ENCODE results near the gene RNF149.
"Not testable (repeated sequence)": the region's sequence is repeated elsewhere in the genome, so short reads cannot be mapped to it uniquely, and the experiment has no call there.

The RNF149 gene

DNA sequence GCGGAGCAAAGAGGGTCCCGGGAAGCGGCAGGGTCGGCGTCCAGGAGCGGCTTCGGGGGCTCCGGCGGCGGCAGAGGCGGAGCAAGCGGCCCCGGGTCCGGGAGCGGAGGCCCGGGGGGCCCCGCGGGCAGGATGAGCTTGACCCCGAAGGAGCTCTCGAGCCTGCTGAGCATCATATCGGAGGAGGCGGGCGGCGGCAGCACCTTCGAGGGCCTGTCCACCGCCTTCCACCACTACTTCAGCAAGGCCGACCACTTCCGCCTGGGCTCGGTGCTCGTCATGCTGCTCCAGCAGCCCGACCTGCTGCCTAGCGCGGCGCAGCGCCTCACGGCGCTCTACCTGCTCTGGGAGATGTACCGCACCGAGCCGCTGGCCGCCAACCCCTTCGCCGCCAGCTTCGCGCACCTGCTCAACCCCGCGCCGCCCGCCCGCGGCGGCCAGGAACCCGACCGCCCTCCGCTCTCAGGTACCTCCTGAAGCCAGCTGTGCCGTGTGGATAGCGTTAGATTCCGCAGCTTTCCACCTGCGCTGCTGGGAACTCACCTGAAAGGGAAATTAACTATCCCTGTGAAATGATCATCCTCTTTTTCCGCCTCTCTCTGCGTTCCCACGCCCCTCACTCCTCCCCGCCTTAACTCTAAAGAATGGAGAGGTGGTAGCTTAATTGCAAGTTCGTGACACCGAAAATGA, 55.3 kb downstream of the RNF149 start:
- DNase-seq, result no peak

GRCh38 chr2:101252408-101253012, 56.0 kb downstream of the RNF149 start, which contains the start of gene CNOT11:
Gene CNOT11 (plus strand): TSS chr2:101252886. CDS start chr2:101252965, 79 bp downstream.
- DNase-seq, result peak; percentile 96

DNA sequence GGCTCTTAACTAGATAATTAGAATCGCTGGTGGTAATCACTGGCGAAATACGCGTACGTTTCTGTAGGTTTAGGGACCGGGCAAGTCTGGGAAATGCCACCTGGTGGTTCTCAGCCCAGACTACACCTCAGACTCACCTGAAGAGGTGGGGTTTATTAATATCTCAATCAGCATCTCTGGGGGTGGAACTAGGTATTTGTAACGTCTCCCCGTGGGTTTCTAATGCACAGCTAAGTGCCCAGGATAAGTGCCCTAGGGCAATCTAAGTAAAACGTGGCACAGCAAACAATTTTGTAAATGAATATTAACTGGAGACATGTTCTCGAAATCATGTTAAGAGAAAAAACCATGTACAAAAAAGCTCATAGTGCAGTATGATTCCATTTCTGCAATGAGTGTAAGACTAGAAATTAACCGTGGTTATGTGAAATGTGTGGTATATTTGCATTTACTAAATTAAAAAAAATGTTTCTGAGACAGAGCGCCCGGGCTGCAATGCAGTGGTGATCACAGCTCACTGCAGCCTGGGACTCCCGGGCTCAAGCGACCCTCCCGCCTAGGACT, 56.6 kb downstream of the RNF149 start:
- DNase-seq, result peak; percentile 18

DNA sequence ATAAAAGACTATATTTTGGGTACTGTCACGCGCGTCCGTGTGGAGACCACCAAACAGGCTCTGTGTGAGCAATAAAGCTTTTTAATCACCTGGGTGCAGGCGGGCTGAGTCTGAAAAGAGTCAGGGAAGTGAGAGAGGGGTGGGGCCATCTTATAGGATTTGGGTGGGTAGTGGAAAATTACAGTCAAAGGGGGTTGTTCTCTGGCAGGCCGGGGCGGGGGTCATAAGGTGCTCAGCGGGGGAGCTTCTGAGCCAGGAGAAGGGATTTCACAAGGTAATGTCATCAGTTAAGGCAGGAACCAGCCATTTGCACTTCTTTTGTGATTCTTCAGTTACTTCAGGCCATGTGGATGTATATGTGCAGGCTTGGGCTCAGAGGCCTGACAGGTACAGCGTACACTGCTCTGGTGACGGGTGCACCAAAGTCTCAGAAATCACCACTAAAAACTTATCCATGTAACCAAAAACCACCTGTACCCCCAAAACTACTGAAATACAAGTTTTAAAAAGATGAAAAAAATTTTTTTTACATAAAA, 57.2 kb downstream of the RNF149 start:
- DNase-seq, result not testable (repeated sequence)

- DNase-seq, result no peak
Observed at GRCh38 chr2:101249826-101250225, 58.7 kb downstream of the RNF149 start.

DNA sequence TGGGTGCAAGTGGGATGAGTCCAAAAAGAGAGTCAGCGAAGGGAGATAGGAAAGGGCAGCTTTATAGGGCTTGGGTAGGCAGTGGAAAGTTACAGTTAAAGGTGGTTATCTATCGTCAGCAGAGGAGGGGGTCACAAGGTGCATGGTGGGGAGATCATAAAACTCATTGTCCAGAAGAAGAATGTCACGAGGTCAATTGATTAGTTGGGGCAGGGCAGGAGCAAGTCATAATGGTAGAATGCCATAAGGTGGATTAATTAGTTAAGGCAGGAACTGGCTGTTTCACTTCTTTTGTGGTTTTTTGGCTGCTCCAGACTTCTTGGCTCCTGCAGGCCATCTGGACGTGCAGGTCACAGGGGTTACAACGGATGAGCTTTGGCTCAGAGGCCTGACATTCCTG, 59.7 kb downstream of the RNF149 start:
- not testable (repeated sequence) for DNase-seq

GRCh38 chr2:101245468-101245867, 63.0 kb downstream of the RNF149 start:
- DNase-seq, result not testable (repeated sequence)

GRCh38 chr2:101244899-101245298, 63.6 kb downstream of the RNF149 start:
- not testable (repeated sequence) for DNase-seq

GRCh38 chr2:101244373-101244772, 64.1 kb downstream of the RNF149 start:
- not testable (repeated sequence) for DNase-seq

DNA sequence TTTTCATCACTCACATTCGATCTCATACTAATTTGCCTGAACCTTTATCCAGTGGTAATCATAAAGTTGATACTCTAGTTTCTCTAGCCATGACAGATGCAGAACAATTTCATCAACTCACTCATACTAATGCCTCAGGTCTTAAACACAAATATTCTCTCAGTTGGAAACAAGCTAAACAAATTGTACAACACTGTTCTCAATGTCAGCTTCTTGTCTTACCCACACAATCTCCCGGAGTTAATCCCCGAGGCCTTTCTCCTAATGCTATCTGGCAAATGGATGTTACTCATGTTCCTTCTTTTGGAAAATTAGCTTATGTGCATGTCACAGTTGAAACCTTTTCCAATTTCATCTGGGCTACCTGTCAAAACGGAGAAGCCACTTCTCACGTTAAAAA, 67.3 kb downstream of the RNF149 start:
- no peak for DNase-seq

DNA sequence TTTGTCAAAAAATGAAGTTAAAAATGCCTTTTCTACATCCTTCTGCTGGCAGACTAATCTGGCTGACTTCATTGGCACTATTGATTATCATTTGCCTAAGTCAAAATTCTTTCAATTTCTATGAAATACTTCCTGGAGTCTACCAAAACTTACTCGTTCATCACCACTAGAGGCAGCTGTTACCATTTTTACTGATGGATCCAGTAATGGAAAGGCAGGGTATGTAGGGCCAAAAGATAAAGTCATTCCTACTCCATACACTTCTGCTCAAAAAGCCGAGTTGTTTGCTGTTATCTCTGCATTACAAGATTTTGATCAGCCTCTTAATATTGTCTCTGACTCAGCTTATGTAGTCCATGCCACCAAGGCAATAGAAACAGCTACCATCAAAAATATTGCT, 67.8 kb downstream of the RNF149 start:
- not testable (repeated sequence) for DNase-seq

DNA sequence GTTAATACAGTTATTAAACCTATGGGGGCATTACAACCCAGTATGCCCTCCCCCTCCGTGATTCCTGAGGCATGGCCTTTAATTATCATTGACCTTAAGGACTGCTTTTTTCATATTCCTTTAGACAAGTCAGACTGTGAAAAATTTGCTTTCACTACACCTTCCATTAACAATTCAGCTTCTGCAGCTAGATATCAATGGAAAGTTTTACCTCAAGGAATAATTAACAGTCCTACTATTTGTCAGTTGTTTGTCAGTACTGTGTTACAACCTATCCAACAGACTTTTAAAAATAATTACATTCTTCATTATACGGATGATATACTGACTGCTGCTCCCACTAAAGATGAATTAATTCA, 68.8 kb downstream of the RNF149 start:
- not testable (repeated sequence) for DNase-seq

DNA sequence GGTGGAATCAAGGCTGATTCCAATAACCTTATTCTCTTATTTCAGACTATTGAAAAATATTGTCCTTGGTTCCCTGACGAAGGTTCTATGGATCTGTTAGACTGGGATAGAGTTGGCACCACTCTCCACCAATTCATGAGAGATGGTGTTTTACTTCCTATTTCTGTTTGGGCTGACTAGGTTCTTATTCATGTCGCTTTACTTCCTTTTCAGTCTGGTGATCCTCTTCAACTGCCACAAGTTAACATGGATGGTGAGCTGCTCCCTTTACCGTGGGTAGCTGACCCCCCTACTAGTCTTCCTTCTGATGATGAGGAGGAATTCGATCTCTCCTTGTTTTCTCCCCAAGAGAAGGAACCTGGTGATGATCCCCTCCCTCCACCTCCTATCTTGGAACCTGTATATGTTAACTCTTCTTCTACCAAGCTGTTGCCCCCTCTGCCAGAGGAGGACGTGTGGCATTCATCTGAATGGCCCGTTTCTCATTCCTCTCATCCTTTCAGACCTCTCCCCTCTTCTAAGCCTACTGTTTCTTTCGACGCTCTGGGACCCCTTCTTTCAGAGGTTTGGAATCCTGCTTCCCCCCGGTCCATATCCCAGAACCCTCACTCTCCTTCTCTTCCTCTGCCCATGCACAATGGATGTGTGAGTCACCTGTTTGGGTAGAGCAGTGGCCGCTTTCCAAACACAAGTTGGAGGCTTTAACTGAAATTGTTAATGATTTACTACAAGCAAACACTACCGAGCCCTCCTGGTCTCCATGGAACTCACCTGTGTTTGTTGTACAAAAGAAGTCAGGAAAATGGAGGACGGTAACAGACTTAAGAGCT, 69.4 kb downstream of the RNF149 start:
- DNase-seq, result no peak

DNA sequence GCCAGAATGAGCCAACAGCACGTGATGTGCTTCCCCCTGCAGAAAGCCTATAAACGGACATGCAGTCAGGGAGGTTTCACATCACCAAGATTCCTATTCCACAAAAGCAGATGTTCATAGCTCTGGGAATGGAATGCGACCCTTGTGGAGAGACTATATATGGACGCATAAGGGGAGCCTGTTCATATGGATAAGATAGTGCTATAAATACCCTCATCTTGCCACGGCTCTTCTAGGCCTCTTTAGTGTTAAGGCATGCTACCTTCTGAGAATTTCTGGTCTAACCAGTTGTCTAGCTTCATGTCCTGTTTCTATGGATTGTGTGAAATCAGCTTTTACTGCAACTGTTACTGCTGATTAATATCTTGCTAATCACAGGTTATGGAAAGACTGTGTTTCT, 70.6 kb downstream of the RNF149 start:
- not testable (repeated sequence) for DNase-seq

GRCh38 chr2:101235956-101236355, 72.5 kb downstream of the RNF149 start:
- DNase-seq, result not testable (repeated sequence)

- DNase-seq, result no peak
Observed at GRCh38 chr2:101234169-101234938, 74.1 kb downstream of the RNF149 start.

DNA sequence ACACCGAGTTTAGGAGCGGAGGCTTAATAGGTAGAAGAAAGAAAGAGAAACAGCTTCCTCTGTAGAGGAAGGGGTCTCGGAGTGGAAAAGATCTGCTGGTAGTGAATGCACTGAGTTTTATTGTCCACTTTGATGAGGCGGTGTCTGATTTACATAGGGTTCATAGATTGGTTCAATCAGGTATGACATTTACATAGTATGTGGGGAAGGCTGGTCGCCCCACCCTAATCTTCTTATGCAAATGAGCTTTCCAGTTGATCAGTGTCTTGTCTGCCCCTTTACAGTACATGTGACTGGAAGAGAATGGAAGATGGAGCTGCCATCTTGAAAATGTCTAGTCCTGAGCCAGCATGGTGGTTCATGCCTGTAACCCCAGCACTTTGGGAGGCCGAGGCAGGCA, 75.7 kb downstream of the RNF149 start:
- DNase-seq, result no peak

GRCh38 chr2:101231937-101232730, 76.4 kb downstream of the RNF149 start:
- DNase-seq, result no peak

DNA sequence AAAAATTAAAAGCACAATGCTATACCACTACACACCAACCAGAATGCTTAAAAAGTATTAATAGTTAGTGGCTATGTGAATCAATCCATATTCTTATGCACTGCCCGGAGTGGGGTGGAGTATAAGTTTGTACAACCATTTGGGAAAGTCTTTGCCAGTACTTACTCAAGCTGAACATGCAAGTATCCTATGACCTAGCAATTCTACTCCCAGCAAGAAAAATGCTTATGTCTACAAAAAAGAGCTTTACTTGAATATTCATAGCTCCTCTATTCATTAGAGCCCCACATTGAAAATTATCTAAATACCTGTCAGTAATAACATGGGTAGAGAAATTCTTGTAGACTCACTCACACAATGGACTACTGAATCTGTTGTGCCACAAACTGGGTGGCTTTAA, 77.3 kb downstream of the RNF149 start:
- no peak for DNase-seq

DNA sequence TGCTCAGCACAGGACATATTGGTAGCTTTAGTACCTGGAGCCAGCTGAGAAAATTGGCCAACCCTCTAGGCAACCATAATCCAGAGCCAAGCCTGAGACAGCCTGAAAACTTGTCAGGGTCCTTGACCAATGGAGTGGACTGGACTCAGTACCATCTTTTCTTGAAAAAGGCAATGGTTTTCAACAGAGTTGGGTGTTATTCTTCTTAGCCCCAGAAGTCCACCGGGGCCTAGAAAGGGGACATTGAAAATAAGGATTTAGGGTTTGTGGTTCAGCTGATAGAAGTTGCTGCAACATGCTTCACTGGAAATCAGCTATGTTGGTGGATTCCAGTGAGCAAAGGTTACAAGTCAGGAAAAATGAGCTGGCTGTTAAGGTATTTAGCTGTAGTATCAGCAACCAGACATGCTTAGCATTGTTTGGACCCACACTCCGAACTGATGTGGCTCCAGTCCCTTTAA, 77.9 kb downstream of the RNF149 start:
- no peak for DNase-seq

Data from NCI-H2107 (cell line).